LoVo (cell line): ENCODE measurements around the gene SPATA3.
"Not testable (repeated sequence)": the region's sequence is repeated elsewhere in the genome, so short reads cannot be mapped to it uniquely, and the experiment has no call there.

Experiments
- DNase-seq: peaks from one replicate; pipeline ENCODE4 v3.0.0-alpha.2; 2016; ENCODE audit warnings: low spot score

Gene SPATA3

DNA sequence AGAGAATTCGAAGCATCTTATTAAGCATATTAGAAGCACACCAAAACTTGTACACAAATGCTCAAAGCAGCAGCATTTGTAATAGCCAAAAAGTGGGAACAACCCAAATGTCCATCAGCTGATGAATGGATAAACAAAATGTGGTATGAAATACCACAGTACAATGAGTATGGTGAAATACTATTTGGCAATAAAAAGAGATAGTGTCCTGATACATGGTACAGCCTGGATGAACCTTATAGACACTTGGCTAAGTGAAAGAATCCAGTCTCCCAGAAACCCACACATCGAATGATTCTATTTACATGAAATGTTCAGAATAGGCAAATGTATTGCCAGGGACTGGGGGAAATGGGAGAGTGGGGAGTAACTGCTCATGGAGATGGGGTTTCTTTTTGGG is 3.0 kb downstream of the SPATA3 start:
- no peak for DNase-seq

DNA sequence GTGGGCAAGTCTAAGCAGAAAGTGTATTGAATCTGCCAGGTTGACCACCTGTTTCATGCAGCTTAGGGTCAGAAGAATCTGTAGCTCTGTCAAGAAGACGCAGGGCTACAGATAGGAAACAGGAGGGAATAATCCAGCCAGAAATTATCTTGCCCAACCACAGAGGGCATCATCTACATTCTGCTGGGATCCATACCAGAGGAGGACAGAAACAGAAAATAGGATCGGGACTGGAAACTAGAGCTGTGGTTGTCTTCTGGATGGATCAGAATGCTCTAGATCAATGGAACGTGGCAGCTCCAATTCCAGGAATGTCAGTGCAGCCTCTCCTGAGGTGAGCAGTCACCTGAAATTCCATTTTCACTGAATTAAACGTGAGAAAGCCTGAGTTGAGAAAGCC is 3.6 kb downstream of the SPATA3 start:
- no peak for DNase-seq

DNA sequence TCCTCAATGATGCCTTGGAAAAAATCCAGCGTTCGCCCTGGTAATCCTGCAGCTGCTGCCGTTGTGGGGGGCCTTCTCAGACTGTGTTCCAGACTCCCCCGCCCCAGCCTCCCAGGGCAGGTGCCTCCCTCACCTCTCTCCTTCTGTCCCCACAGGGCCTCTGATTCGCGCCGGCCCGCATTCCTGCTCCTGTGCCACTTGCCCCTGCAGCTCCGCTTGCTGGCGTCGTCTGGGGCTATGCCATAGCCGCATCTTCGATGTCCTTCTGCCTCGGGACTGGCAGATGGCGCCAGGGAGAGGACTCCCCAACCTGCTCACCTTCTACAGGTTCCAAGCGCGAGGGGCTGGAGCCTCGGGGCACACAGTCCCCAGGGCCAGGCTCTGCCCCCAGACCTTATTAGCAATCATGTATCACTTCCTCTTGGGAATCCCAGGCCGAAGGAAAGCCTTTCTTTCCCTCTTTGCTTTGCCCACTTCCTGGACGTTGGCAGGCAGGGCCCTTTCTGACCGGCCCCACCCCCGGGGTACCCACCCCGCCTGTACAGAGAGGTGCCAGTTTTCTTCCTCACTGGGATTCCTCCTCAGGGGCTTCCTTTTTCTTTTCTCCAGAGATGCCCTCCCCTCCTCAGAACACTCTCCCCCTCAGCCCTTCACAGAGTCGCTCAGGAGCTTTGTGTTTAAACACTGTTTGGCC is 4.4 kb downstream of the SPATA3 start:
- no peak for DNase-seq

DNA sequence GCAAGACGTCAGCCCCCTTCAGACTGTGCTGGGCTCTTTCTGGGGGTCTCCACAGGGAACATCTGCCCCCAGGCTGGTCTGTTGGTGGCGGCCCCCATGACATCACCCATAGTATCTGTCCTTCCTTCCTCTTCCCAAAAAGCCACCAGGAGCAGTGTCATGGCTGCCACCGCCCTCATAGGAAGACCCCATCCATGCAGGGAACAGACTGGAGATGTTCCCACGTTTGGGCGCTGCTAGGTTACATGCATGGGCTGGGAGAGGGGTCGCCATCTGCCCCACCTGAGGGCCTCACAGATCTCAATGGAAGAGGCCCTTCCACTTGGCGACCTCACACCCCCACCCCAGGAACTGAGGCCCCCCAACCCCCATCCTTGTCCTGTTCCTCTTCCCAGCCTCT is 5.1 kb downstream of the SPATA3 start:
- no peak for DNase-seq

DNA sequence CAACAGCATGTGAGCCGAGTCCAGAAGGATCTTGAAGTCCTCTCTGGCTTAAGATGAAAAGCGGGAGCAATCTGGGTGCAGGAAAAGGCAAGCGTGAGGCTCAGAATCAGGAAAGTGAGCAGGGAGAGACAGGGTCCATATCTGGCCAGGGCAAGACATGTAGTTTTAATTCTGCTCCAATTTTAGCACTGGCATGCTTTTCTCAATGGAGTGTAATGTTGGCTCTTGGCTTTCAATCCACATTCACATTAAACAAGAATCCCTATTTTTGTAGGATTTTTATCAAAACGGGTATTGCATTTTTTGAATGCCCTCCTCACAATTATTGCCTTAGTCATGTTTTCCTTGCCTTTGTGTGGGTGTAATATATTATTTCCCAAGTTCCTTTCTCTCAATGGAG is 6.0 kb downstream of the SPATA3 start:
- DNase-seq = no peak

DNA sequence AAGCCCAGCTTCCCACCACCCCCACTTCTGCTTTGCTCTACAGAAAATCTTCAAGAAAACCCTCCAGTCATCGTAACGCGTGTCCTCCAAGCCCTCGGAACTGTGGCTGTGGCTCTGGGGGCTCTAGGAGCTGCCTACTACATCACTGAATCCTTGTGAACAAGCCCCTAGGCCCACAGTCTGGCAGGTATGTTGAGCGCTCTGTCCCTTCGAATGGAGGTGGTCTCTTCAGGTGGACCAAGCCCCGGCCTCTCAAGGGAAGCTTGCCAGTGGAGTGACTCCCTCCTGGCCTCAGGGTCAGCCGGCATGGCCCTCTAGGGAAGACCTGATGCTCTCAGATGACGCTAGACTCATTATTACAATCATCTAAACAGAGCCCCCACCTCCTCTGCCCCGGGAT is 6.7 kb downstream of the SPATA3 start:
- DNase-seq = no peak

DNA sequence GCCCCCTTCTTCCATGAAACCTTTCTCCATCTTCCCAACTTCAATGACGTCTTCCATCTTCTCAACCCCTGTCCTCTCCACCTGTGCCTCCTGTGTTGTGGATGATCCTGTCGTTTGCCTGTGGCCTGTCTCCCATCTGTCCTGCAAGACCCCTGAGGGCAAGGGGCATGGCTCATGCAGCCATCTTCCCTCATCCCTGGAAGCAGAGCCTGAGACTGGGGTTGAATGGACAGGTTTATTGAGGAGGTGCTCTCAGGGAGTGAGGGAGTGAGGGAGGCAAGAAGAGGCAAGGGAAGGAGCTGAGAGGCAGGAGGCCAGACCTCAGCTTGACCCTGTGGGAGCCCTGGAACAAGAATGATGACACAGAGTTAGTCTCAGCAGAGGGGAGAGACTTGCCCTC is 7.3 kb downstream of the SPATA3 start:
- DNase-seq = no peak

DNA sequence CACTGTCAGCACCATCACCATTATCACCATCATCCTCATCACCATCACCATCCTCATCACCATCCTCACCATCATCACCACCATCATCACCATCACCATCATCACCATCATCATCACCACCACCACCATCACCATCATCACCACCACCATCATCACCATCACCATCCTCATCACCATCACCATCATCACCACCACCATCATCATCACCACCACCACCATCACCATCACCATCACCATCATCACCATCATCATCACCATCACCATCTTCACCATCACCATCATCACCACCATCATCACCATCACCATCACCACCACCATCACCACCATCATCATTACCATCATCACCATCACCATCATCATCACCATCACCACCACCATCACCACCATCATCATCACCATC is 9.0 kb downstream of the SPATA3 start:
- DNase-seq = not testable (repeated sequence)

DNA sequence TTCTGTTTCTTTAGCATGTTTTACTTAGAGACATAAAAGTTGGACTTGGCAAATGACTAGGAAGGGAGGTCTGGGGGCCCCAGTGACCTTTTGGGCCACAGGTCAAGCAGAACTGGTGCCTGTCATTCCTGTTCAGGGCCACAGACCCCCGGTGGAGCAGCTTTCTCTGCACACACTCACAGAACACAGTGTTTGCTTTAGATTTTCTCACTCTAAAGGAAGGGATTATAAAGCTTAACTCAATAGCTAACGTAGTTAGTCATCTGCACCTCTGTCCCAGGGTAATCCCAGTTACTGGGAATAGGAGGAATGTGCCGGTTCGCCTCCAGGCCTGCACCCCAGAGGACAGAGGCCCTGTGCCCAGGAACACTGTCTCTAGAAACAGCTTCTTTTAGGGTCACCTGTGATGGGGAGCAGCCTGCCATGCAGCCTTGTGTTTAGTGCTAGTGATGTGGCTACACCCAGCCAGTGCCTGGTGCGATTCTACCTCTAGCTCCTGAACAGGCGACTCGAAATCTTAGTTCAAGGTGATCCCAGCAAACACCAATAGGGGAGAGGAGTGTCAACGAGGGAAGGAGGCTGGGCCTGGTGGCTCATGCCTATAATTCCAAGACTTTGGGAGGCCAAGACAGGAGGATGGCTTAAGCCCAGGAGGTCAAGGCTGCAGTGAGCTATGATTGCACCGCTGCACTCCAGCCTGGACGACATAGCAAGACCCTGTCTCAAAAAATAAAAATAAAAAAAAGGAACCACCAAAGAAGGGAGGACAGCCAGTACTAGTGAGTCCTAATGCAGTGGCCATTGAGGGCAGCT is 11.6 kb downstream of the SPATA3 start:
- no peak for DNase-seq

DNA sequence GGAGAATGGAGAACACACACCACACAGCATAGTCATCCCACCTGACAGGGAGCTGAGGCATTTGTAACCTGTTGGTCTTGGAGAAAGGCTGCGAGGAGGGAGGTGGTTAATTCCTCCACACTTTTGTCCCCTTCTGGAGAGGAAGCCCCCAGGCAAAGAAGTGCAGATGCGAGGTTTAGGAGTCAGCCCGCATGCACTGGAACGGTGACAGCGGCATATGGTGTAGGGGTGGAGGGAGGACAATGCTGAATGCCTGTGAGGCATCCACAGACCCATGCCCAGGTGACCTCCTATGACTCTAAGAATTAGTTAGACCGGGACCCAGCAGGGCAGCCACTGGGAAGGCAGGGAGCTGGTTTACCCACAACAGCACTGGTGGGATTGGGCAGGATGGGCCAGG is 12.2 kb downstream of the SPATA3 start:
- no peak for DNase-seq

DNA sequence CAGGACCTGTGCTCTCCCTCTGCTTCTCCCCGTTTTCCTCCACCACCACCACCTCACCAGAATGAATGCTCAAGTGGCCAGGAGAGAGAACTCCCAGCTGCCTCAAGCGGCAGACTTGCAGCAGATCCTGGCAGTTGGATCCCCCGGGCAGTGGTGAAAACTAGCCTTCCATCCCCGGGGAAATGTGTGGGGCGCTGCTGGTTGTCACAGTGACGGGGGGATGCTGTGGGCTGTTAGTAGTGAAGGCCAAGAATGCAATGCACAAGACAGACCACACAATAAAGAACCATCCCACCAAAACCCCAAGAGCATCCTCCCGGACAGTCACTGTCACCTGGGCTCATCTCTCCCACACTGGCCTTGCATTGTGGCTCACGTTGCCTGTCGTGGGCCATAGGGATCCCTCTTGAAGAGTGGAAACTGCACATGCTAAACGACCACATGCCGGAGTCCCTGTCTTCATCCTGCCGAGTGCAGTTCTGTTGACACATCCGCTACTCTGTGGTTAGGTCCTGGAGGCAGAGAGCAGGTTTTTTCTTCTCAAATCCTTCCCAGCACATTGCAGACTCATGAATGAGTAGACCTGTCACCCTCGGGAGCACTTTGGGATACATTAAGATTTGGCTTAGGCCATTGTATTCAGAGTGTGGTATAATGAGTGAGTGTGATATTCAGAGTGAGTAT is 13.5 kb downstream of the SPATA3 start:
- no peak for DNase-seq

DNA sequence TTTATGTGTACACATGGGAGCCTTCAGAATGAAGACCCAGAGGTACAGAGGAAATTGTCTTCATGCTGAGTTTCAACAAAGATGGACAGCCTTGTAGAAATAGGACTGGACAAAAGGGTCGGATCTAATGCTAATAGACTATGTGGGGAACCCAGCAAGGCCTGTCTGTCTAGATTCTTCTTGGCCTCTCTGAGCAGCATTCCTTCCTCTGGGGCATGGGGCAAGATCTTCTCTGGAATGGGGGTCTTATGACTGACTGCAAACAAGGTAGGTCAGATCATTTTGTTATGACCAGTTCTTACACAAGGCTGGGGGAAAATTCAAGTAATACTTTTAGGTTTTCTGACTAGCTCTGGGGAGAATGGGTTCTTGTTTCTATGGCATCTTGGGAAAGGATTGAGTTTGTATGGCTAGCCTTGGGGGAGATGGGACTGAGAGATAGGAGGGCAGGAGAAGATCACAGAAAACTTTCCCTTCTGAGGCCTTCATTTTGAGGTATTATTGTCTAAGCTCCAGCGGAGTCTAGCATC is 14.3 kb downstream of the SPATA3 start:
- no peak for DNase-seq

DNA sequence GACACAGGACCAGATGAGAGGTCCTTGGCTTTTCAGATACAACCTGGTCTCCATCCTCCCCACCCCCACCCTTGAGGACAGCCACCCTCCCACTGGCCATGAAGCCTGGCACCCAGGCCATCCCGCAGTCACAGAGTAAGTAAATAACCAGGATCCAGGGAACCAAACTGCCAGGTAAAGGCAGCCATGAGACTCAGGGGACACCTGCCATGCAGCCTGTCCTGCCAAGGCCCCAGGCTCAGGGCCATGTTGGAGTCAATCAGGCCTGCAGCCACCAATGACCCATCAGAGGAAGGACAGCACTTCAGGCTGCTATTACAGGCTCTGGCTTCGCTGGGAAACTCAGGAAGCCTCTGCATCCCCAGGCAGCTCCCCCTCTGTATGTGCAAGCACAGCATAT is 15.6 kb downstream of the SPATA3 start:
- no peak for DNase-seq

DNA sequence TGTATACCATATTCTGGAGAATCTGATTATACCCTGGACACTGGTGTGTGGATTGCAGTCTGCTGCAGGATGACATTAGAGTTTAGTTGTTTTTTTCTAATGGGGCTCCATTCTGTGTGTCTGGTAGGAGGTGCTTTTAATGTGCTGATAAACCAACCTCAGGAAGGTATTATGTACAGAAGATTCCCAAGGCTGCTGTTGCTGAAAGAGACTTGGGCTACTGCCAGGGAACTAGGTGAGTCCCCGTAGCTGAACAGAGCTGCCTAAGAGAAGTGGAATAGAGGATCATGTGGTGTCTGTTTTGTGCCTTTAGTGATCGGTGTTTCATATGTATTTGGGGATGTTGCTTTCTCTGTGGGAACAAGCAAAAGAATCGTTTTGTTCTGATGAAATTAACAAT is 16.5 kb downstream of the SPATA3 start:
- no peak for DNase-seq

DNA sequence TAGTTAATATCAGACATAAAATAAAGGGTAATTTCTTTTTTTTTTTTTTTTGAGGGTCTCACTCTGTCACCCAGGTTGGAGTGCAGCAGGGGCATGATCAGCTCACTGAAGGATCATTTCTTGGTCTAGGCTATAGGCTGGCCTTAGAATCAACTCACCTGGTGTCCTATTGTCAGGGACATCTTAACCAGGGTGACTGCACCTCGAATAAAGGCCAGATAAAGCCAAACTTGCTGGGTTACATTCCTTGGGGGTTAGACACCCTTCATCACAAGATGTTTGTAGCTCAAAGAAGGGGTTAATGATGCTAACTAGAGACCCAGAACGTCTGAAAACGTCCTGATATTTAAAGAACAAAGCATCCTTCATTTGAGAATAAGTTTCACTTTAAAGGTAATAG is 17.9 kb downstream of the SPATA3 start:
- no peak for DNase-seq

DNA sequence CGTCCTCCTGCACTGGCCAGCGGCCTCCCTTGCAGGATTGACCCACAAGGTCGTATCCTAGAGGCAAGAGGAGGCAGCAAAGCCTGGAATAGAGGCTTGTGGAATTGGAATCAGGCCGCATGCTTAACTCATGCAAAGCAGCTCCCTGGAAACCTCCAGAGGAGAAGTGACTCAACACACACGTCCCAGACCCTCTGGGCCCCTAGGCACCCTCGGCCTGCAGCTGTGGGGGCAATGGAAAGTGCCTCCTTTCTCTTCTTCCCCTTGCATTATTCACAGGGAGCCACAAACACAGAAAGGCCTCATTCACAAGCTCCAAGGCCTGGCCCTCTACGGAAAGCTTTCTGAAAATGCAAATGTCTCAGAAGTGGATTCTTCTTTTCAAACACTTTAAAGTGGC is 19.6 kb downstream of the SPATA3 start:
- DNase-seq = no peak

DNA sequence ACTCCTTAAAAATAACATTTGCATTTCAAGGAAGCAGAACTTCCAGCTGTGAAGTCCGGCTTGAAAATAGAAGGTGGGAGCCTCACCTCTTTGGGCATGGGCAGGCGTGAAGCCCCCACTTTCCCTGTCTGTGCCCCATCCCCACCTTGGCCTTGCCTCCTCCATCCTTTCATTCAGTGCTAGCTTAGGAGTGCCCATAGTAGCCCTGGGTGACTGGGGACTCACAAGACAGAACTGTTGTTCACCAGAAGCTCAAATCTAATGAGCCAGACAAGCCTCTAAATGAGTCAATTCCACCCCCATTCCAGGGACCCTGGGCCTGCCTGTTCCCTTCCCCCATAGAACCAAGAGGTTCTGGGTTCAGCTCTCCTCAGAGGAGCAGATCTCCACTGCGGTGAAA is 20.0 kb downstream of the SPATA3 start:
- no peak for DNase-seq

DNA sequence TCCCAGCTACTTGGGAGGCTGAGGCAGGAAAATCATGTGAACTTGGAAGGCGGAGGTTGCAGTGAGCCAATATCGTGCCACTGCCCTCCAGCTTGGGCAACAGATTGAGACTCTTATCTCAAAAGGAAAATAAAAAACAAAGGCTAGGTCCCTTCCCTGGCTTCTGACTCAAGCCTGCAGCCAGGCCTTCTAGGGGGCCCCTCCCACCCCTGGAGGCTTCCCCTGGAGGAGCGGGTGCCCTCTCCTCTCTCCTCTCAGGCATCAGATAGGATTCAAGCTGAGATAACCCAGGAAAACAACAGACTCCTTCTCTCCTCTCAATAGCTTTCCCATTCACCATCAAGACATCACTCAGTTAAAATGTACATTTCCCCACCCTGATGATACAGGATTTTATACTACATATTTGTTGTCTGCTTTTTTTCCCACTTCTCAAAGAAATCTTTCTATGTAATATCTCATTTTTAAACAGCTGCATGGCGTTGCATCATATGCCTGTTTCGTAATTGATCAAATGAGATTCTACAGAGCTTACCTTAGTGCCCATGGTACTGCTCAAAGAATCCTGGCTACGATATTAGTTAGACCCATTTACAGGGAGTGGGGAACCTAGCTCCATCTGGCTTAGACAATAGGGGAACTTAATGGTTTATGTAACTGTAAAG is 20.8 kb downstream of the SPATA3 start:
- no peak for DNase-seq

DNA sequence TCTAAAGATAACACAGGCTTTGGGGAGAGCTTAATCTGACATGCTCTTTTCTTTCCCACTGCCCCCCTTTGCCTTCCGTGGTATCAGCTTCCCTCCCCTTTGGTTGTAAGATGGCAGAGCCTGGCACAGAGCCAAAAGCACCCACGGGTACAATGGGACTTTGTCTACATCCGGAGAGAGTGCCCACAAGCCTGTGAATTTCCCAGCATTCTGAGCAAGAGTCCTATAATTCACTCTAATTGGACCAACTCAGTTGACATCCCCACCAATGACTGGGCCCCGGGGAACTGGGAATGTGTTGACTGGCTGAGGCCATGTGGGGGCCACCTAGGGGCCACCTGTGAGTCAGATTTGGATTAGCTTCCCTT is 21.3 kb downstream of the SPATA3 start:
- no peak for DNase-seq

DNA sequence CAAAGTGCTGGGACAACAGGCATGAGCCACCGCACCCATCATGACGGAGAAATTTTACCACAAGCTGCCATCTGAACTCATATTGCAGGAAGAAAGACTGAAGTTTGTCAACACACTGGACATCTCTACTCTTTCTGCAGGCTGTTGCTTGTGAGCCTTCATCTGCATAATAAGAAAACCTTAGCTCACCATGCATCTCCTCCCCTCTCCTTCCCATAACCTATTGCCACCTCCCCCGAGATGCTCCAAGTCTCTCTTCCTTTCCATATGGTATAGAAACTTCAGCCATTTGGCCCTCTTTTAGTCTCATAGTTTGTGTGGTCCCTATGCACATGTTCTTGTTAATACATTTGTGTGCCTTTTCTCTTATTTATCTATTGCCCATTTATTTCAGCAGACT is 22.3 kb downstream of the SPATA3 start:
- no peak for DNase-seq

DNA sequence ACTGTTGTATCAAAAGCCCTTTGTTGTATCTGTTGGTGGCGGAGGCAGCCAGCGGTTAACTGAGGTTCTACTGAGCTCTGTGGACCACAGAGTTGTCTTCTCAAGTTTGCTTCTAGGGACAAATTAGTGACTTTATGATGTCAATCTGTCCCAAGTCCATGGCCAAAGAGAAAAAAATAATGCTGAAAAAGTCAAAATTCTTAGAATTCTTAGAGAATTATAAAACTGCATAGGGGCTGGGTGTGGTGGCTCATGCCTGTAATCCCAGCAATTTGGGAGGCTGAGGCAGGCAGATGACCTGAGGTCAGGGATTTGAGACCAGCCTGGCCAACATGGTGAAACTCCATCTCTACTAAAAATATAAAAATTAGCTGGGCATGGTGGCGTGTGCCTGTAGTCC is 29.1 kb downstream of the SPATA3 start:
- not testable (repeated sequence) for DNase-seq

DNA sequence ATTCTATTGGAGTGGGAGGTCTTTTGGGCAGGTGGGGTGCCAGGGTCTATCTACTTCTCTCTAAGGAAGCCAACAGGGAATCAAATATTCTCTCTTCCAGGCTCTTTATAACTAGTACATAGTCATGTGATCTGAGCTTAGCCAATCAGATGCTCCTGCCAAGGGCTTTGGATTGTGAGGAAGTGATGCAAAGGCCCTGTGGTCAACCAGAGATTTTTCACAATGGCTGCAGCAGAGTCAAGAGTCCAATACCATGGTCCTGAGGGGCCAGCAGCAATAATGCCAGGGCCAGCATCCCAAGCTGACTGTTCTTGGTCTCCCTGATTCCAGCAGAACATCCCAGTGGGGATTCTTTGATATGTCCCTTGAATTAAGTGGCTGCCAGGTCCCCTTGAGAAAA is 33.0 kb downstream of the SPATA3 start:
- DNase-seq = no peak

DNA sequence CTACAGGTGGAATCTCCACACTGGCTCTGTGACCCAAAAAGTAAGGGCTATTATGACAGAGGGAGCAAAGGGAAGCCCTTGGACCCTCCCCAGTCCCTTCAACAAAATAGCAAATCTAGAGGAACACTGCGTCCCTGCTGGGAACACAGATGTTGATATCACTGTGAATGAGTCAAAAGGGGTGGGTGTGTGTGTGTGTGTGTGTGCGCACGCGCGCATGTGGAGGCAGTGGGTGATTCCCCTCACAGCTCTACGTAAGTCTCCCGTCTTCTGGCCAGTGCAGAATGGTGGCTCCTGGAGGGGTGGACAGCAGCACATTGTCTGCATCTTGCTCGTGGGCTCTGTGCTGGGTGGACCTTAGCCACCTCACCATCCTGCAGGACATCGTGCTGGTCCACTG is 33.6 kb downstream of the SPATA3 start:
- no peak for DNase-seq
